ENCODE measurements around the gene IL7R. TPM values are rescaled to one million over a fixed set of nuclear protein-coding genes. Genes with fewer than 3 reads are reported as not detected.

IL7R gene
- total RNA-seq (1,000 to 10,000 TPM; 1,319 to 1,437 TPM), polyA plus RNA-seq (100 to 1,000 TPM; 569 to 668 (median 661) TPM), total RNA-seq (201 to 1,555 (median 1,051) reads per million in 6 experiments)

GRCh38 chr5:35856765-35857351 is at the start of gene IL7R:
TSS of gene IL7R (plus strand) at chr5:35856891. CDS start at chr5:35856978, 87 bp downstream.
- peak within 1 kb of the TSS; percentile 95 to 100 (median 100) for H3K27ac Mint-ChIP-seq
- H3K9me3 Mint-ChIP-seq, result no peaks in the 10 kb centered on the region
- ATAC-seq, result peak; percentile 29 to 33
- H3K4me1 Mint-ChIP-seq, result peaks cover 40 to 66% (median 59%) of the 10 kb centered on the region in 4 donors
- POLR2A ChIA-PET, result interaction anchor here (0.8 to 17.7 kb wide), 18 partner anchors 15 to 1019 kb away, joined by 3 to 989 read pairs (median 7); partner anchors contain the start of gene NIPBL
- DNase-seq, result peak in 4 of 10 donors; percentile 51 to 84 (median 82)
- H3K36me3 Mint-ChIP-seq, result peaks cover 43 to 48% (median 48%) of the 10 kb centered on the region in 3 donors
- H3K4me3 Mint-ChIP-seq, result peak within 1 kb of the TSS; percentile 84 to 97 (median 94)
- H3K27me3 Mint-ChIP-seq, result no peaks in the 10 kb centered on the region

GRCh38 chr5:35810601-35811000 is 46.1 kb upstream of the IL7R start:
- H3K4me1 Mint-ChIP-seq, result peaks cover 19 to 70% (median 49%) of the 10 kb centered on the region in 4 donors
- peaks cover 0 to 2% (median 0%) of the 10 kb centered on the region in 3 donors for H3K36me3 Mint-ChIP-seq
- H3K27me3 Mint-ChIP-seq, result no peaks in the 10 kb centered on the region
- peak overlapping the region in 9 of 10 donors; percentile 57 to 76 (median 73) for H3K4me3 Mint-ChIP-seq
- no peaks in the 10 kb centered on the region for H3K9me3 Mint-ChIP-seq
- POLR2A ChIA-PET, result interaction anchor here (0.9 to 6.1 kb wide), 6 partner anchors 11 to 70 kb away, joined by 3 to 100 read pairs (median 10); partner anchors contain the start of gene IL7R
- H3K27ac Mint-ChIP-seq, result peak overlapping the region; percentile 94 to 98 (median 98)
- DNase-seq (peak in 2 of 10 donors; percentile 30 to 49), ATAC-seq (peak; percentile 52 to 64)

GRCh38 chr5:35811108-35811741 is 45.5 kb upstream of the IL7R start:
- peak overlapping the region in 9 of 10 donors; percentile 41 to 87 (median 72) for H3K4me3 Mint-ChIP-seq
- peaks cover 19 to 68% (median 48%) of the 10 kb centered on the region in 4 donors for H3K4me1 Mint-ChIP-seq

GRCh38 chr5:35813521-35813920 is 43.2 kb upstream of the IL7R start:
- no peak for ATAC-seq
- Mint-ChIP-seq H3K4me1 (peaks cover 14 to 50% (median 31%) of the 10 kb centered on the region in 4 donors), H3K27ac (peak overlapping the region in 7 of 10 donors; percentile 35 to 63 (median 49)), H3K36me3 (no peaks in the 10 kb centered on the region), H3K4me3 (no peak overlapping the region), H3K27me3 (no peaks in the 10 kb centered on the region), H3K9me3 (peaks cover 0 to 1% (median 0%) of the 10 kb centered on the region in 9 donors)
- no peak for DNase-seq
- POLR2A ChIA-PET, result interaction anchor here (0.8 to 6.1 kb wide), 9 partner anchors 8 to 62 kb away, joined by 3 to 100 read pairs (median 7); partner anchors contain the start of gene IL7R

More at GRCh38 chr5:35811108-35811741, 45.5 kb upstream of the IL7R start:
- DNase-seq (peak in 5 of 10 donors; percentile 31 to 87 (median 77)), ATAC-seq (peak; percentile 75 to 84)
- Mint-ChIP-seq H3K36me3 (peaks cover 0 to 2% (median 0%) of the 10 kb centered on the region in 3 donors), H3K27ac (peak overlapping the region; percentile 88 to 99 (median 96)), H3K9me3 (no peaks in the 10 kb centered on the region), H3K27me3 (no peaks in the 10 kb centered on the region)
- POLR2A ChIA-PET, result interaction anchor here (0.7 to 6.1 kb wide), 10 partner anchors 10 to 71 kb away, joined by 3 to 100 read pairs (median 4); partner anchors contain the start of gene IL7R

- Mint-ChIP-seq H3K36me3 (peaks cover 0 to 3% (median 0%) of the 10 kb centered on the region in 3 donors), H3K9me3 (peaks cover 0 to 9% (median 0%) of the 10 kb centered on the region in 9 donors), H3K27ac (no peak overlapping the region), H3K4me3 (no peak overlapping the region), H3K27me3 (no peaks in the 10 kb centered on the region), H3K4me1 (peaks cover 19 to 53% (median 35%) of the 10 kb centered on the region in 4 donors)
- ATAC-seq (no peak), DNase-seq (peak in 3 of 10 donors; percentile 27 to 65 (median 33))
- POLR2A ChIA-PET, result interaction anchor here (0.6 to 20.4 kb wide), 2 partner anchors 34 to 41 kb away, joined by 3 to 989 read pairs; partner anchors contain the start of gene IL7R
These were observed 41.4 kb upstream of the IL7R start for GRCh38 chr5:35815089-35815936.

- H3K27ac Mint-ChIP-seq, result no peak overlapping the region
- DNase-seq, result no peak
- H3K27me3 Mint-ChIP-seq, result no peaks in the 10 kb centered on the region
- peaks cover 20 to 53% (median 39%) of the 10 kb centered on the region in 4 donors for H3K4me1 Mint-ChIP-seq
- peaks cover 0 to 3% (median 0%) of the 10 kb centered on the region in 3 donors for H3K36me3 Mint-ChIP-seq
- H3K4me3 Mint-ChIP-seq, result no peak overlapping the region
- peak; percentile 11 to 23 for ATAC-seq
- peaks cover 0 to 18% (median 0%) of the 10 kb centered on the region in 9 donors for H3K9me3 Mint-ChIP-seq
- POLR2A ChIA-PET, result interaction anchor here (1.4 to 20.4 kb wide), 4 partner anchors 13 to 39 kb away, joined by 5 to 989 read pairs (median 5); partner anchors contain the start of gene IL7R
These were observed 39.7 kb upstream of the IL7R start for GRCh38 chr5:35816881-35817521.

GRCh38 chr5:35819026-35819425 is 37.7 kb upstream of the IL7R start:
- peak overlapping the region in 9 of 10 donors; percentile 74 to 97 (median 84) for H3K27ac Mint-ChIP-seq
- POLR2A ChIA-PET, result interaction anchor here (0.8 to 20.4 kb wide), 9 partner anchors 8 to 62 kb away, joined by 3 to 989 read pairs (median 10); partner anchors contain the start of gene IL7R
- H3K4me1 Mint-ChIP-seq, result peaks cover 33 to 62% (median 56%) of the 10 kb centered on the region in 4 donors
- peaks cover 0 to 3% (median 0%) of the 10 kb centered on the region in 3 donors for H3K36me3 Mint-ChIP-seq
- ATAC-seq (no peak), DNase-seq (no peak)
- peaks cover 0 to 18% (median 0%) of the 10 kb centered on the region in 9 donors for H3K9me3 Mint-ChIP-seq
- H3K27me3 Mint-ChIP-seq, result no peaks in the 10 kb centered on the region
- H3K4me3 Mint-ChIP-seq, result peak overlapping the region in 8 of 10 donors; percentile 2 to 66 (median 30)

GRCh38 chr5:35819668-35820067 is 37.0 kb upstream of the IL7R start:
- Mint-ChIP-seq H3K27me3 (no peaks in the 10 kb centered on the region), H3K4me1 (peaks cover 36 to 62% (median 61%) of the 10 kb centered on the region in 4 donors), H3K4me3 (peak overlapping the region in 5 of 10 donors; percentile 29 to 53 (median 48)), H3K27ac (peak overlapping the region in 9 of 10 donors; percentile 74 to 97 (median 91)), H3K36me3 (peaks cover 0 to 5% (median 0%) of the 10 kb centered on the region in 3 donors), H3K9me3 (peaks cover 0 to 18% (median 0%) of the 10 kb centered on the region in 9 donors)
- DNase-seq, result peak in 3 of 10 donors; percentile 49 to 66 (median 57)
- POLR2A ChIA-PET, result interaction anchor here (0.9 to 20.4 kb wide), 11 partner anchors 8 to 169 kb away, joined by 3 to 989 read pairs (median 31); partner anchors contain the start of gene IL7R
- ATAC-seq, result peak; percentile 23 to 32

GRCh38 chr5:35820735-35821134 is 36.0 kb upstream of the IL7R start:
- DNase-seq (no peak), ATAC-seq (no peak)
- H3K9me3 Mint-ChIP-seq, result peaks cover 0 to 18% (median 0%) of the 10 kb centered on the region in 9 donors
- H3K4me1 Mint-ChIP-seq, result peaks cover 44 to 72% (median 70%) of the 10 kb centered on the region in 4 donors
- H3K4me3 Mint-ChIP-seq, result peak overlapping the region in 9 of 10 donors; percentile 29 to 66 (median 47)
- H3K27me3 Mint-ChIP-seq, result no peaks in the 10 kb centered on the region
- peak overlapping the region in 9 of 10 donors; percentile 74 to 97 (median 91) for H3K27ac Mint-ChIP-seq
- POLR2A ChIA-PET, result interaction anchor here (0.9 to 20.4 kb wide), 14 partner anchors 9 to 170 kb away, joined by 3 to 989 read pairs (median 31); partner anchors contain the start of gene IL7R
- H3K36me3 Mint-ChIP-seq, result peaks cover 0 to 5% (median 0%) of the 10 kb centered on the region in 3 donors

- DNase-seq (no peak), ATAC-seq (no peak)
- H3K9me3 Mint-ChIP-seq, result peaks cover 0 to 18% (median 0%) of the 10 kb centered on the region in 9 donors
- POLR2A ChIA-PET, result interaction anchor here (1.5 to 20.4 kb wide), 13 partner anchors 9 to 164 kb away, joined by 3 to 989 read pairs (median 31); partner anchors contain the start of gene IL7R
- H3K4me1 Mint-ChIP-seq, result peaks cover 47 to 80% (median 78%) of the 10 kb centered on the region in 4 donors
- H3K27me3 Mint-ChIP-seq, result no peaks in the 10 kb centered on the region
- peak overlapping the region in 9 of 10 donors; percentile 82 to 97 (median 96) for H3K27ac Mint-ChIP-seq
- peak overlapping the region in 9 of 10 donors; percentile 25 to 79 (median 66) for H3K4me3 Mint-ChIP-seq
- peaks cover 0 to 5% (median 0%) of the 10 kb centered on the region in 3 donors for H3K36me3 Mint-ChIP-seq
These were observed 35.2 kb upstream of the IL7R start for GRCh38 chr5:35821513-35821912.
